GM18507 (cell line): Measurements from ENCODE around the gene RRBP1.

Experiments
- DNase-seq: peaks from one replicate; pipeline ENCODE4 v3.0.0; 2011; ENCODE audit warnings: low read depth; ENCODE audit not compliant: insufficient read length; ENCODE audit errors: extremely low spot score
- FAIRE-seq: peaks from 2 replicates; lab custom pipeline; 2011; peaks lifted over from hg19 to GRCh38; lab: Jason Lieb, UNC

The RRBP1 gene

GRCh38 chr20:17598013-17598550 lies 84.0 kb downstream of the RRBP1 start:
- FAIRE-seq, result no peak
- DNase-seq, result no peak

DNA sequence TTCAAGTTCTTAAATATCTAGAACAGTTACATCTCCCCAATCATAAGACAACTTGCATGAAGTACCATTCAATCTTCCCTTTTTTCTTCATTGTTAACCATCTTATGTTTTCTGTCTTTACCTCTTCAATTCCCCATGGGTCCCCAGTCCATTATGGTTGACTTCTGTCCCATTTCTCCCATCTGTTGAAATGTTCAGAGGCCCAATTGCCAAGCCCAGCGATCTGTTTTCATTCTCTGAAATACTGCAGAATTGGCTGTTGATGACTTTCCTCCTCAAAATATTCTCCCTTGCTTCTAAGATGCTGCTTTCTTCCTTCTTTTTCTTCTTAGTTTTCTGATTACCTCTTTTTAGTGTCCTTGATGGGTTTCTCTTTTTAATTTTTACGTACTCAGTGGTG lies 86.2 kb downstream of the RRBP1 start:
- FAIRE-seq, result no peak

DNA sequence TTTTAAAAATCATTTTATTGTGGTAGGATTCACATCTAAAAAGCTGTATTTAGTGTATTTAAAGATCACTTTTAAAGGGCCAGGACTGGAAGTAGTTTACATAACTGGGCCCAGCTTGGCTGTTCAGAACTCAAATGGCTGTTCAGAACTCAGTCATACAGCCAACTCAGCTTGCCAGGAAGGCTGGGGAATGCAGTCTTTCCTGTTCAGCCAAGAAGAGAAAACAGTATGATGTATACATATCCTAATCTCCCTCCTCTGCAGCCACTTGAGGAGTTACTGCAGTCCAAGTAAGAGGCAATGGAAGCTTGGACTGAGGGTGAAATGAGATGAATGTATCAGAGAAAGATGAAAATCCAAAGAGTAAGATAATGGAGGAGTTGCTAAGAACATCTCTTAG lies 87.6 kb downstream of the RRBP1 start:
- FAIRE-seq, result no peak
- no peak for DNase-seq

More for the DNA sequence above, 86.2 kb downstream of the RRBP1 start:
- no peak for DNase-seq

- DNase-seq (no peak), FAIRE-seq (no peak)
Observed at GRCh38 chr20:17593902-17594301, 88.1 kb downstream of the RRBP1 start.

DNA sequence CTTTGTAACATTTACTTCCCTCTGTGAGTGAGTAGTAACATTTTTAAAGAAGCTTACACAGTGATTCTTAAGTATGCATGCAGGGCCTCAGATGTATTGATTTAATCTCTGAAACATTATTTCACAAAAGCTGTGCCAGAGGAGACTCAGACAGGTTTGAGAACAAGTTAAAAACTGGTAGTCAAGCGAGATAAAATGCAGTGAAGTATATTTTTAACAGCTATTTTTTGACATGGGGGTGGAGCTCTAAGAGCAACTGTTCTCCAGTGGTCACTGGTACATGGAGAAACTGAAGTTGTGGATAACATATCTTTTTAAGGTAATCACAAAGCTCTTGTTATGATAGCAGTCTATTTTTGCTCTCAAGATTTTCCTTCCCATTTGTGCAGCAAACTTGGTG lies 91.8 kb downstream of the RRBP1 start:
- DNase-seq, result no peak
- FAIRE-seq, result no peak

- no peak for DNase-seq
- no peak for FAIRE-seq
Observed at GRCh38 chr20:17589161-17589834, 92.7 kb downstream of the RRBP1 start.

DNA sequence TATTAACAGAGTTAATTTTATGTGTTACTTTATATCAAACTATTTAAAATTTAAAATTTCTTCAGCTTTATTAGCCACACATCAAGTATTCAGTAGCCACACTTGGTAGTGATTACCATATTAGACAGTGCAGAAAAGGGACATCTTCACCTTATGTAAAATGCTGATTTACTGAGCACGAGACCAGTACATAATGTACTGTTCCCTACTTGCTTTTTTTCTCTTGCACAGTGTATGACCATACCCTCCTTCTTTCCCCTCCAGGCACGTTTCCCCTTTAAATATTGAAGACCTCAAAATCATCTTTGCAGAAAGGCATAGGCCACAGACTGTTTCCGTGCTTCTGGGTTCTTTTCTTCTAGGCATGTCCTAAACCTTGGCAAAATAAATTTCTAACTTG lies 94.2 kb downstream of the RRBP1 start:
- FAIRE-seq, result no peak
- no peak for DNase-seq

DNA sequence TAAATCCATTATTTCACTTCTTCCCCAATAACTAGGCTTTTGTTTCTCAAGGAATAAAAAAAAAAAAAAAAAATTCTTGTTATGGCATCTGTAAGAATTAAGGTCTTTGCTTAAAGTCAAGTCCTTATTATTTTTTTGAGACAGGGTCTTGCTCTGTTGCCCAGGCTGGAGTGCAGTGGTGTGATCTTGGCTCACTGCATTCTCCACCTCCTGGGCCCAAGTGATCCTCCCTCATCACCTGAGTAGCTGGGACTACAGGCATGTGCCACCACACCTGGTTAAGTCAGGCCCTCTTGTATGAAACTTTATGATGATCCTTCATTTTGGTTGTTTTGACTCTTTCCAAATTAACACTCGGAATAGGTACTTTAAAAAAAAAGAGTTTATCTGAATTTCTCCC lies 94.9 kb downstream of the RRBP1 start:
- FAIRE-seq (no peak), DNase-seq (no peak)

GRCh38 chr20:17586250-17586649 lies 95.8 kb downstream of the RRBP1 start:
- no peak for DNase-seq
- no peak for FAIRE-seq

DNA sequence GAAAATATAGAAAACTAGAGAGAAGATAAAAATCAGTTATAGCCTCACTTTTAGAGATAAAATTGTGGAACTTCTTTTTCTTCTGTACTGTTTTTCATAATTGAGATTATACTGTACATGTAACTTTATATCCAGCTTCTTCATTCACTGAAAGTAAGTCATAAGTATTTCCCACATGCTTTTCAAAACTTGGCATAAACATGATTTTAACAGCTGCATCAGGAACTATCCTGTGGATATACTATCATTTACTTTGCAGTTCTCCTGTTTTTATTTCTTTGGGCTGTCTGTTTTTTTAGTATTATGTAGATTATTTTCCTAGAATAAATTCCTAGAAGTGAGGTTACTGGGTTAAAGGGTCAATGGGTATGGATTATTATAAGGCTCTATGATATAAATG lies 97.4 kb downstream of the RRBP1 start:
- FAIRE-seq (no peak), DNase-seq (no peak)

GRCh38 chr20:17583126-17583525 lies 98.9 kb downstream of the RRBP1 start:
- FAIRE-seq, result no peak
- no peak for DNase-seq

- DNase-seq, result no peak
- FAIRE-seq, result no peak
Observed at GRCh38 chr20:17580895-17581294, 101.1 kb downstream of the RRBP1 start.

- DNase-seq (no peak), FAIRE-seq (no peak)
Observed at GRCh38 chr20:17579369-17580039, 102.5 kb downstream of the RRBP1 start.

- DNase-seq (no peak), FAIRE-seq (no peak)
Observed at GRCh38 chr20:17576215-17576614, 105.8 kb downstream of the RRBP1 start.

DNA sequence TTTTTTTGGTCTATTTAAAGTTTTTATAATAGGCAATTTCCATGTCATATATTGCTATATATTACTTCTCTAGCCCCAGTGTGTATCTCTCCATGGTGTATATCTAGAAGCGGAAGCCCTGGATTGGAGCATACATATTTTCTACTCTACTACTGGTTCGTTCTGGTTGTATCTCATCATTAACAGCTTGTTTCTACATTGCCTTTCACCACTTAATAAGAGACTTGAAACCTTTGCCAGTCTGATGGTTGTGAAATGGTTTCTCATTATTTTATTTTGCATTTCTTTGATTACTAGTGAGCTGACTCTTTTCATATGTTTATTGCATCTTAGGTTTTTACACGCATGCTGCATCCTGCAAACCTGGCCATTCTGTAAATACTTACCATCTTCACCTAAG lies 108.6 kb downstream of the RRBP1 start:
- DNase-seq (no peak), FAIRE-seq (no peak)

DNA sequence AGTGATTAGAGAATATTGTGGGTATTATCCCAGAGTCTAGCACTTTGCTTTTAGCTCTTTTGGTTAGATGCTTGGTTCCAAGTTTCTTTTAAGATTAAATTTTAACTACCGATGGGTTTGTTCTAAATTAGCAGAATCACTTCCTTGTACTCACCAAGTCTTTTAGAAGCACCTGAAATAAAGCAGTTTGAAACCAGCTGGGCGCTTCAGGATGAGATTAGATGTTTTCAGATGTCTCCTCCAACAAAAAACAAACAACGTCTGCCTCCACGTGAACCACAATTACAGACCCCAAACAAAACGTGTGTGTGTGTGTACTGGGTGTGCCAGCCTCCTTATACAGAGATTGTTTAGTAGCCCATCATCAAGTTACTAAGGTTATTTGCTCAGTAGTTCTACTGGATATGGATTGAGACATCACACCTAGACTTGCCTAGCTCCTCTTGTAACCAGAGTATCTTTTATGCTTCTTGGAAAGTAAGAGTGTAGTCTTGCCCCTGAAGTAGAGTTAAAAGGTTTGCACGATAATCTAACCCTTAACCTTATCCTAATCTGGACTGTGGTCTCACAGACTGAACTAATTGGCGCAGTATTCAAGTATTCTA lies 109.9 kb downstream of the RRBP1 start:
- DNase-seq, result no peak
- FAIRE-seq, result no peak

DNA sequence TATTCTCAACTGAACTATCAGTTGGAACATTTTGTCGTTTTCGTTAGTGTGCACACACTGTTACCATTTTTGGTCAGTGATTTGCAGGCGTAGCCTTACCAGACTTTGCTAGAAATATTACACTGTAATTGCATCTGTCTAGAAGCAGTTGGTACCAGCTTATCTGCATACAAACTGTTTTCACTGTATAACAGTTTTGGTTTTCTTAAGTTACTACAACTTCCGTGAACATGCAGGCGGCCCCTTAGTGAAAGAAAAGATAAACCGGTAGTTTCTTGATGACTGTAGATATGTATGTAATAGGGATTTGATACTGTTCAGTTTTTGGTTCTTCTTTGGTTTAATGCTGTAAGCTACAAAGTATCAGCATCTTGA lies 110.9 kb downstream of the RRBP1 start:
- FAIRE-seq (peak; percentile 12), DNase-seq (no peak)

GRCh38 chr20:17570347-17571152 lies 111.5 kb downstream of the RRBP1 start:
- FAIRE-seq (peak; percentile 29), DNase-seq (no peak)

- peak; percentile 87 for DNase-seq
- peak; percentile 83 for FAIRE-seq
Observed at GRCh38 chr20:17569616-17570346, 112.3 kb downstream of the RRBP1 start, which contains the start of gene DSTN. Gene DSTN (plus strand): TSS chr20:17570075. CDS start chr20:17570209, 134 bp downstream.
